UCSD-AML1 (cell line): Measurements from ENCODE around the gene LTBP2.

Experiments used
- DNase-seq: peaks from one replicate; lab custom pipeline; 2025; ENCODE audit not compliant: unreplicated experiment; lab: John Stamatoyannopoulos, UW

The LTBP2 gene

GRCh38 chr14:74573421-74574089, 38.5 kb downstream of the LTBP2 start:
- DNase-seq, result no peak

GRCh38 chr14:74572726-74573301, 39.2 kb downstream of the LTBP2 start:
- no peak for DNase-seq

- DNase-seq, result no peak
Observed at GRCh38 chr14:74571901-74572725, 39.9 kb downstream of the LTBP2 start.

GRCh38 chr14:74571441-74571841, 40.6 kb downstream of the LTBP2 start:
- DNase-seq, result no peak

GRCh38 chr14:74570696-74571095, 41.3 kb downstream of the LTBP2 start:
- no peak for DNase-seq

GRCh38 chr14:74569806-74570591, 42.0 kb downstream of the LTBP2 start:
- DNase-seq, result no peak

- no peak for DNase-seq
Observed at GRCh38 chr14:74569387-74569786, 42.6 kb downstream of the LTBP2 start.

GRCh38 chr14:74568911-74569310, 43.1 kb downstream of the LTBP2 start:
- no peak for DNase-seq

- DNase-seq, result no peak
Observed at GRCh38 chr14:74568380-74568649, 43.7 kb downstream of the LTBP2 start.

GRCh38 chr14:74567646-74568379, 44.2 kb downstream of the LTBP2 start:
- DNase-seq, result no peak

GRCh38 chr14:74567219-74567618, 44.8 kb downstream of the LTBP2 start:
- no peak for DNase-seq

- no peak for DNase-seq
Observed at GRCh38 chr14:74566174-74567141, 45.6 kb downstream of the LTBP2 start.

- no peak for DNase-seq
Observed at GRCh38 chr14:74563586-74564159, 48.4 kb downstream of the LTBP2 start.

GRCh38 chr14:74563233-74563585, 48.8 kb downstream of the LTBP2 start:
- no peak for DNase-seq

- DNase-seq, result no peak
Observed at GRCh38 chr14:74562515-74563232, 49.4 kb downstream of the LTBP2 start.

GRCh38 chr14:74558655-74559054, 53.4 kb downstream of the LTBP2 start:
- DNase-seq, result no peak

GRCh38 chr14:74557691-74558090, 54.3 kb downstream of the LTBP2 start:
- no peak for DNase-seq

GRCh38 chr14:74555476-74556050, 56.5 kb downstream of the LTBP2 start:
- no peak for DNase-seq
